ENCODE measurements around the gene BTRC. TPM values are rescaled to one million over a fixed set of nuclear protein-coding genes. Genes with fewer than 3 reads are reported as not detected.
A peak's percentile ranks its signal among the peaks of the same experiment; 100 is the strongest.

The BTRC gene
- total RNA-seq, 6 experiments from 2014 or later = 4.8 to 8.4 (median 6.5) TPM

DNA sequence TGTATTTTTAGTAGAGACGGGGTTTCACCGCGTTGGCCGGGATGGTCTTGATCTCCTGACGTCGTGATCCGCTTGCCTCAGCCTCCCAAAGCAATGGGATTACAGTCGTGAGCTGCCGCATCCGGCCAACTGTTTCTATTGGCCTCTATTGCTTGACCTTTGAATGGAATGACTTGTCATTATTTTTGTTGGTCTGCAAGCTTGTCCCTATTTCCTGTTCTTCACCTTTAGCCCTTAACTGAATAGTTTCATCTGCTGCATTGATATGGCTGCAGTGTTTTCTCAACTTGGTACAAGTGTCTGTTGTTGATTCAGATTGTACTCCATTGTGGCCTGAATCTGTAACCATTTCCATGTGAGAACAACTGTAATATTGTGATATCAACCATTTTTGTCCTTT lies 128.6 kb downstream of the BTRC start:
- Histone ChIP-seq H3K36me3 (no peaks in the 10 kb centered on the region), H3K9me3 (no peaks in the 10 kb centered on the region), H3K4me3 (no peak overlapping the region), H3K27ac (no peak overlapping the region), H3K4me1 (peaks cover 0 to 13% (median 2%) of the 10 kb centered on the region in 4 donors), H3K27me3 (no peaks in the 10 kb centered on the region)
- no peak for TF ChIP-seq POLR2A (IDR thresholded peaks at IDR 0.05)
- TF ChIP-seq, protein P1, sequence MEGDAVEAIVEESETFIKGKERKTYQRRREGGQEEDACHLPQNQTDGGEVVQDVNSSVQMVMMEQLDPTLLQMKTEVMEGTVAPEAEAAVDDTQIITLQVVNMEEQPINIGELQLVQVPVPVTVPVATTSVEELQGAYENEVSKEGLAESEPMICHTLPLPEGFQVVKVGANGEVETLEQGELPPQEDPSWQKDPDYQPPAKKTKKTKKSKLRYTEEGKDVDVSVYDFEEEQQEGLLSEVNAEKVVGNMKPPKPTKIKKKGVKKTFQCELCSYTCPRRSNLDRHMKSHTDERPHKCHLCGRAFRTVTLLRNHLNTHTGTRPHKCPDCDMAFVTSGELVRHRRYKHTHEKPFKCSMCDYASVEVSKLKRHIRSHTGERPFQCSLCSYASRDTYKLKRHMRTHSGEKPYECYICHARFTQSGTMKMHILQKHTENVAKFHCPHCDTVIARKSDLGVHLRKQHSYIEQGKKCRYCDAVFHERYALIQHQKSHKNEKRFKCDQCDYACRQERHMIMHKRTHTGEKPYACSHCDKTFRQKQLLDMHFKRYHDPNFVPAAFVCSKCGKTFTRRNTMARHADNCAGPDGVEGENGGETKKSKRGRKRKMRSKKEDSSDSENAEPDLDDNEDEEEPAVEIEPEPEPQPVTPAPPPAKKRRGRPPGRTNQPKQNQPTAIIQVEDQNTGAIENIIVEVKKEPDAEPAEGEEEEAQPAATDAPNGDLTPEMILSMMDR (IDR thresholded peaks at IDR 0.05) = no peak
- no peak for ATAC-seq
- DNase-seq = no peak
- WGBS (ENCODE audit: insufficient coverage, low coverage, low lambda C conversion rate, missing lambda C conversion rate) = 80% methylated on average over 7 of the region's 10 CpGs
- intact Hi-C loops (cut with DNase I) = no loop called here

DNA sequence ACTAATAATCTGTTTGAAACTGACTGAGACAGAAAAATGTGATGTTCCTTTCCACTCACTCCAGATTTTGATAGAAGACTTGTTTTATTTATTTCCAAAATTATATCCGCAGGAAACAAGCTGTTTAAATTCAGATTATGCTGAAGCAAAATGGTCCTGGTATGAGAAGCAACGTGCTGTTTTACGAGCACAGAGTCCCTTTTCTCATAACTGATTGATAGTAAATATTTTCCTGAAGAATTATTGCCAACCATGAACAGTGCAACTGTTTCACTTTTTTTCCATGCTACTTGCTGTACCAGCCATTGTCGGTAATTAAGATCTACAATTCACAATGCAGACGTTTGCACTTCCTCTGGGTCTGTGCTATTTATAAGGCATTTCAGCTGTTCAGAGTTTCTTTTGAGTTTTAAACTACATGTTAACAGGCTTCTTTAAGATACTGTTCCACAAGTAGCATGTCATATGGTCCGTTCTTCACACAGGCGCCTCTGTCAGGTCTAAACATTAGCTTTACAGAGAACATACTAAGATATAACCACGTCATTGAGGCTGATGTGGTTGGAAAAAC lies 130.3 kb downstream of the BTRC start:
- no peak overlapping the region for H3K4me3 ChIP-seq
- DNase-seq (no peak), ATAC-seq (no peak)
- no peaks in the 10 kb centered on the region for H3K27me3 ChIP-seq
- TF ChIP-seq POLR2A (IDR thresholded peaks at IDR 0.05) = no peak
- TF ChIP-seq, protein P1 (IDR thresholded peaks at IDR 0.05) = no peak
- peaks cover 0 to 15% (median 2%) of the 10 kb centered on the region in 4 donors for H3K4me1 ChIP-seq
- WGBS (ENCODE audit: insufficient coverage, low coverage, low lambda C conversion rate, missing lambda C conversion rate) = 70% methylated on average over 8 of the region's 8 CpGs
- no peak overlapping the region for H3K27ac ChIP-seq
- no peaks in the 10 kb centered on the region for H3K9me3 ChIP-seq
- intact Hi-C loops (cut with DNase I) = no loop called here
- no peaks in the 10 kb centered on the region for H3K36me3 ChIP-seq

DNA sequence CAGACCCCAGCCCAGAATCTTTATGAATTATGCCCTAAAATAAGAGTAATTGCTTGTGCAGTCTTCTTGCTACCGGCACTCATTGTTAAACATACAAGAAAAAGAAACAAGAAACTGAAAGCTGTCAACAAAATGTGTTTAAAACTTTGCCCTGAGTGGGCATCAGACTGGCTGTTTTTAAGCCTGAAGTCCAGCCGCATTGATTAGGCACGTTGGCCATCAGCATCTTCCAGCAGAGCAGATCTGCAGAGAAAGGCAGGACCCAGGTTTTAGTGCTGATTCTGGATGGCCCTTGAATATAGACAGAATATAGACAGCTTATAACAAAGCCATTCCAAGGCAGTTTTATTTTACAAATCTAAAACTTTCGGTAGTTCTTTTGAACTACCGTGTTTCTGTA lies 131.2 kb downstream of the BTRC start:
- Histone ChIP-seq H3K36me3 (no peaks in the 10 kb centered on the region), H3K9me3 (no peaks in the 10 kb centered on the region), H3K27me3 (no peaks in the 10 kb centered on the region), H3K4me1 (peaks cover 0 to 16% (median 2%) of the 10 kb centered on the region in 4 donors), H3K4me3 (peak overlapping the region in 2 of 3 donors; percentile 5 to 18), H3K27ac (peak overlapping the region in 1 of 3 donors; percentile 21)
- intact Hi-C loops (cut with DNase I) = no loop called here
- ATAC-seq (peak; percentile 53 to 68 (median 64)), DNase-seq (no peak)
- TF ChIP-seq POLR2A (IDR thresholded peaks at IDR 0.05) = no peak
- TF ChIP-seq, protein P1 (IDR thresholded peaks at IDR 0.05) = no peak
- WGBS (ENCODE audit: insufficient coverage, low coverage, low lambda C conversion rate, missing lambda C conversion rate) = 31% methylated on average over 5 of the region's 5 CpGs

DNA sequence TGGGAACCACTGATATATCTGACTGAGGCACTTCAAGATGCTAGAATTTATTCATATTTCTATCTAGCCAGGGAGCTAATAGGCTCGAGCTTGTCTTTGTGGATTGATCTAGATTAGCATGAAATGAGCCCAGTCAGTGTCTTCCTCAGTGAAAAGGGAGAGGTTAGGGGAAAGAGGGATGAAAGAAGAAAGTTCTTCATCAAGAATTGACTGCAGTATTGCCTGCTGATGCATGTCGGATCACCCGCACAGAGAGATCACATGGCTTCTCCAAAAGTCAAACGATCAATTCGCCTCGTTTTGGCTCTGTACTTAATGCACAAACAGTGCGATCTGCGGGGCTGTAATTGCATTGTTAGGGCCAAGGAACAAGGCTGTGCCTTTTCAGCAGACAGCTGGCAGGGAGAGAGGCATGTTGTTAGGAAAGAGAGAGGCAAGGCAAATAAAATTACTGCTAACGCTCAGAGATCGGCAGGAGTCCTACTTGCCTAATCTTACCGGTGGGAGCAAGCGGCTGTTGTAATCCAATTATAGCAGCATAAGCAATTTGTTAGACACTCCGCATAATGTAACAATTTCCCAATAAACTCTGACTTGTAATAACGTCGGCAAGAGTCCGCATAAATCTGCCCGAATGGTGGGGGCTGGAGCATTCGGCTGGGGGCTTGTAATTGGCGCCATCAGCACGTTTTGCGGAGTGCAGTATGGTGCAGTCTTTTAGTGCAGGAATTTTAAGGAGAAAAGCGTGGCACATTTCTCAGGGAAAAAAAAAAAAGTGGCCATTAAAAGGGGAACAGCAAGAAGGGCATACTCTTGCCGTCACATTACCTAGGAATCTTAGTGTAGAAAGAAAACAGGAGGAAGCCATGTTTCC lies 132.0 kb downstream of the BTRC start:
- Histone ChIP-seq H3K9me3 (no peaks in the 10 kb centered on the region), H3K4me3 (peak overlapping the region in 2 of 3 donors; percentile 18), H3K4me1 (peaks cover 0 to 16% (median 2%) of the 10 kb centered on the region in 4 donors), H3K27ac (peak overlapping the region in 1 of 3 donors; percentile 38), H3K27me3 (no peaks in the 10 kb centered on the region), H3K36me3 (no peaks in the 10 kb centered on the region)
- DNase-seq = peak; percentile 33 to 70 (median 59)
- TF ChIP-seq, protein P1 (IDR thresholded peaks at IDR 0.05) = no peak
- TF ChIP-seq POLR2A (IDR thresholded peaks at IDR 0.05) = no peak
- ATAC-seq = peak; percentile 88 to 95 (median 93)
- intact Hi-C loops (cut with DNase I) = no loop called here
- WGBS (ENCODE audit: insufficient coverage, low coverage, low lambda C conversion rate, missing lambda C conversion rate) = 35% methylated on average over 23 of the region's 23 CpGs

All from right lobe of liver (tissue), 6 donors.